ENCODE results near the gene CHSY3.

DNA sequence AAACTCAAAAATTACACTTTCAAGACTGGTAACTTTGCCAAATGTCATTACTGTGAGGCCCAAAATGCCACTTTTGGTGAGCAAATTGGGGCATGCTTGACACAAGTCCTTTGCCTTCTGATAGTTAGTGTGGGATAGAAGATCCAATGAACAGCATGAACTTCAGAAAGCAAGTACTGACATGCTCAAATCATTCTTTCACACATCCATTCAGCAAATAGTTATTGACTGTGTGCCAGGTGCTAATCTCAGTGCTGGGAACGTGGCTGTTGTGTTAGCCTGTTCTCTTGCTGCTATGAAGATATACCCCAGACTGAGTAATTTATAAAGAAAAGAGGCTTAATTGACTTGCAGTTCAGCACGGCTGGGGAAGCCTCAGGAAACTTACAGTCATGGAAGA lies 247.0 kb downstream of the CHSY3 start:
- TF ChIP-seq, protein P1, sequence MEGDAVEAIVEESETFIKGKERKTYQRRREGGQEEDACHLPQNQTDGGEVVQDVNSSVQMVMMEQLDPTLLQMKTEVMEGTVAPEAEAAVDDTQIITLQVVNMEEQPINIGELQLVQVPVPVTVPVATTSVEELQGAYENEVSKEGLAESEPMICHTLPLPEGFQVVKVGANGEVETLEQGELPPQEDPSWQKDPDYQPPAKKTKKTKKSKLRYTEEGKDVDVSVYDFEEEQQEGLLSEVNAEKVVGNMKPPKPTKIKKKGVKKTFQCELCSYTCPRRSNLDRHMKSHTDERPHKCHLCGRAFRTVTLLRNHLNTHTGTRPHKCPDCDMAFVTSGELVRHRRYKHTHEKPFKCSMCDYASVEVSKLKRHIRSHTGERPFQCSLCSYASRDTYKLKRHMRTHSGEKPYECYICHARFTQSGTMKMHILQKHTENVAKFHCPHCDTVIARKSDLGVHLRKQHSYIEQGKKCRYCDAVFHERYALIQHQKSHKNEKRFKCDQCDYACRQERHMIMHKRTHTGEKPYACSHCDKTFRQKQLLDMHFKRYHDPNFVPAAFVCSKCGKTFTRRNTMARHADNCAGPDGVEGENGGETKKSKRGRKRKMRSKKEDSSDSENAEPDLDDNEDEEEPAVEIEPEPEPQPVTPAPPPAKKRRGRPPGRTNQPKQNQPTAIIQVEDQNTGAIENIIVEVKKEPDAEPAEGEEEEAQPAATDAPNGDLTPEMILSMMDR (IDR thresholded peaks at IDR 0.05): no peak
- no peak for TF ChIP-seq POLR2A (IDR thresholded peaks at IDR 0.05)
